AG04449 (cell line): ENCODE measurements around the gene MMP14.

Source experiments
- CTCF ChIA-PET: fragments of 350-600 bp; formaldehyde crosslinking; extraction: SDS; loops from one replicate; lab custom pipeline; 2021; ENCODE audit warnings: antibody characterized with exemption; lab: Yijun Ruan, JAX
- POLR2A ChIA-PET: fragments of 400-600, 350-600 bp; formaldehyde crosslinking; extraction: SDS; loops from one replicate; lab custom pipeline; 2020; ENCODE audit warnings: antibody characterized with exemption, inconsistent platforms; lab: Yijun Ruan, JAX
- DNase-seq: peaks from one replicate; pipeline ENCODE4 v3.0.0-alpha.2; 2010; ENCODE audit warnings: low read depth, low spot score
- H3K4me3 ChIP-seq: 2 replicates; pipeline ENCODE4 v1.5.1; 2011; ENCODE audit warnings: low read depth, mild to moderate bottlenecking, control low read depth, low read length
- TF ChIP-seq, protein P1 (sequence below): IDR thresholded peaks from one replicate; pipeline ENCODE4 v1.5.1; 2011; ENCODE audit warnings: mild to moderate bottlenecking, moderate library complexity, low read length, control low read depth, inconsistent platforms; ENCODE audit not compliant: insufficient read depth; ENCODE audit errors: missing control alignments

Gene MMP14

DNA sequence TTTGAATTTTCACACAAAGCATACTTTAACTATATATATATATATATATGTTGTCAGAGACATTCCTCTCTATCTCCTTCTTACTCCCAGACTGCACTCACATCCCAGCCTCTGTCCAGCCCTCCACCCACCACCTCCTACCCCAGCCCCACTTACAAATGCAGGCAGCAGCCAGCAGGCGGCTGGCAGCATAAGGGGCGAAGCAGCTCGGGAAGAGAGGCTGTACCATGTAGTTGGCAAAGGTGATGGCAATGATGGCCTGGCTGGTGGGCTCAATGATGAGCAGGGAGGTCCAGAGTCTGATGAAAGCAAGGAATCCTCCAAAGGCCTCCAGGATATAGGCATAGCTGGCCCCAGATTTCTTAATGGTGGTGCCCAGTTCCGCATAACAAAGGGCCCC, 23.6 kb upstream of the MMP14 start:
- CTCF ChIA-PET, result interaction anchor here (1.3 to 2.5 kb wide), 3 partner anchors 155 to 256 kb away, joined by 4 to 9 read pairs (median 9); no protein-coding TSS in a partner anchor
- POLR2A ChIA-PET, result no interaction called here
- TF ChIP-seq, protein P1, sequence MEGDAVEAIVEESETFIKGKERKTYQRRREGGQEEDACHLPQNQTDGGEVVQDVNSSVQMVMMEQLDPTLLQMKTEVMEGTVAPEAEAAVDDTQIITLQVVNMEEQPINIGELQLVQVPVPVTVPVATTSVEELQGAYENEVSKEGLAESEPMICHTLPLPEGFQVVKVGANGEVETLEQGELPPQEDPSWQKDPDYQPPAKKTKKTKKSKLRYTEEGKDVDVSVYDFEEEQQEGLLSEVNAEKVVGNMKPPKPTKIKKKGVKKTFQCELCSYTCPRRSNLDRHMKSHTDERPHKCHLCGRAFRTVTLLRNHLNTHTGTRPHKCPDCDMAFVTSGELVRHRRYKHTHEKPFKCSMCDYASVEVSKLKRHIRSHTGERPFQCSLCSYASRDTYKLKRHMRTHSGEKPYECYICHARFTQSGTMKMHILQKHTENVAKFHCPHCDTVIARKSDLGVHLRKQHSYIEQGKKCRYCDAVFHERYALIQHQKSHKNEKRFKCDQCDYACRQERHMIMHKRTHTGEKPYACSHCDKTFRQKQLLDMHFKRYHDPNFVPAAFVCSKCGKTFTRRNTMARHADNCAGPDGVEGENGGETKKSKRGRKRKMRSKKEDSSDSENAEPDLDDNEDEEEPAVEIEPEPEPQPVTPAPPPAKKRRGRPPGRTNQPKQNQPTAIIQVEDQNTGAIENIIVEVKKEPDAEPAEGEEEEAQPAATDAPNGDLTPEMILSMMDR, result no peak
- DNase-seq, result no peak
- H3K4me3 ChIP-seq, result no peak overlapping the region

DNA sequence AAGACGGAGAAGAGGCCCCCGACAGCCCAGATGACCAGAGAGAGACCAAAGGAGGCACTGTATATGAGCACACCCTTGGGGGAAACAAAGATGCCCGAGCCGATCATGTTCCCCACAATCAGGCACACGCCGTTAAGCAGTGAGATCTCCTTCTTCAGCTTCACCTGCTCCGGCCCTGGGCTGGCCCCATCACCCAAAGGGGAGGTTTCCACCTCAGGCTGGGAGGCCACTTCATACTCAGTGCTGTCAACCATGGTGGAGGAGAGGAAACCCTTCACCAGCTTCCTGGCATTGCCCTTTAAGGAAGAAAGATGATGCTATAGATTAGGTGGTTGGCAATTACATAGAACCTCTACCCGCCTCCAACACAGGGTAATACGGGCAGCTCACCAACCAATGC, 23.2 kb upstream of the MMP14 start:
- POLR2A ChIA-PET, result interaction anchor here (0.6 kb wide), 1 partner anchor 14 kb away, joined by 3 read pairs; no protein-coding TSS in a partner anchor
- DNase-seq, result no peak
- H3K4me3 ChIP-seq, result no peak overlapping the region
- TF ChIP-seq, protein P1, result no peak
- CTCF ChIA-PET, result interaction anchor here (1.3 to 2.5 kb wide), 3 partner anchors 155 to 257 kb away, joined by 4 to 9 read pairs (median 9); no protein-coding TSS in a partner anchor

DNA sequence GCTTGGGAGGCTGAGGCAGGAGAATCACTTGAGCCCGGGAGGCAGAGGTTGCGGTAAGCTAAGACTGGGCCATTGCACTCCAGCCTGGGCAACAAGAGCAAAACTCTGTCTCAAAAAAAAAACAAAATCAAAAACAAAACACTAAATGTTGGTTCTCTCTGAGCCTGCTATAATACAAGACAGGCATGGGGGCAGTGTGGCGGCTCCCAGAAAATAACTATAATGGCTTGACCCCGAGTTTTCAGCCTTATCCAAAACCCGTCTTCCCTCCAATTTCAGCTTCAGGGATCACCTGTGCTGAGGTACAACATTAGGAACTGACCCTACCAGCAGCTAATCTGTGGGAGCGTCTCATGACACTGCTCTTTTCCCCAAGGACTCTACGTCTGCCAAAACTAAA, 22.0 kb upstream of the MMP14 start:
- no peak for DNase-seq
- ChIA-PET POLR2A (no interaction called here), CTCF (interaction anchor here (0.7 to 2.2 kb wide), 4 partner anchors 8 to 258 kb away, joined by 3 to 8 read pairs (median 4); no protein-coding TSS in a partner anchor)
- H3K4me3 ChIP-seq, result no peak overlapping the region
- TF ChIP-seq, protein P1, result no peak

DNA sequence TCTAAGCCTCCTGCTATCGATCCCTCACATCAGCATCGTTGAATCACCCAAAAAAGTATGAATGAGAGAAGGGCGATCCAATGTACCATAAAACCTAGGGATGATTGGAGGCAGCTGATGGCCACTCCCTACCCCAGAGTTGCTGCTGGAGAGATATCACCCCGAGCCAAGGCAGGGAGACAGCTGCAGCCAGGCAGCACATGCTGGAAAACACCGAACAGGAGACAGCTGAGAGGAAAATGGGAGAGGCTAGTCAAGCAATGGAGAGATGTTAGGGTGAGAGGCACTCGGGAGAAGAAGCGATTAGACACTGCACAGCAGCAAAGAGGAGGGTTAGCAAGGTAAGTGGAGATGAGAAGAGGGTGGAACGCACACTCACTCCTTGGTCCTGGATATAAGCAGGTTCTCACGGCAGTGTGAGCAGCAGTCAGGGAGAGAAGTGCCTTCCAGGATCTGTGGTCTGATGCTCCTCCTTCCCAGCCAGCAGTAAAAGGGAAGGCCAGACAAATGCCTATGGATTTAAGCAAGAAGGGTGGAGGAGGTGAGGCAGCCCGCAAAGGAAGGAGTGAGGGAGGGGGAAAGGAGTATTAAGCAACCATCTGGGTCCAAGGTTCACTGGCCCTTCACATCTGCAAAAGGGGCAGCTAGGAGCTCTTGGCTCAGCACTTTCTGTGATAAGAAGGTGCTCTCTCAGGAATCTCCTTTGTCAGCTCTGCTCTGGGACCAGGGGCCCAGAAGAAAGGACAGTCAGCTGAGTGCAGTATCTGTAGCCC, 21.3 kb upstream of the MMP14 start, which contains the start of gene SLC7A7:
Gene SLC7A7 (minus strand): TSS at position 495 of the 773 bp plus-strand sequence. CDS start 2,037 bp downstream, outside the sequence.
- ChIA-PET POLR2A (no interaction called here), CTCF (interaction anchor here (0.7 to 10.1 kb wide), 6 partner anchors 8 to 258 kb away, joined by 3 to 256 read pairs (median 6); no protein-coding TSS in a partner anchor)
- DNase-seq, result no peak
- peak within 1 kb of the TSS; percentile 6; the same call in 1 of the 2 replicates for H3K4me3 ChIP-seq
- TF ChIP-seq, protein P1, result no peak

DNA sequence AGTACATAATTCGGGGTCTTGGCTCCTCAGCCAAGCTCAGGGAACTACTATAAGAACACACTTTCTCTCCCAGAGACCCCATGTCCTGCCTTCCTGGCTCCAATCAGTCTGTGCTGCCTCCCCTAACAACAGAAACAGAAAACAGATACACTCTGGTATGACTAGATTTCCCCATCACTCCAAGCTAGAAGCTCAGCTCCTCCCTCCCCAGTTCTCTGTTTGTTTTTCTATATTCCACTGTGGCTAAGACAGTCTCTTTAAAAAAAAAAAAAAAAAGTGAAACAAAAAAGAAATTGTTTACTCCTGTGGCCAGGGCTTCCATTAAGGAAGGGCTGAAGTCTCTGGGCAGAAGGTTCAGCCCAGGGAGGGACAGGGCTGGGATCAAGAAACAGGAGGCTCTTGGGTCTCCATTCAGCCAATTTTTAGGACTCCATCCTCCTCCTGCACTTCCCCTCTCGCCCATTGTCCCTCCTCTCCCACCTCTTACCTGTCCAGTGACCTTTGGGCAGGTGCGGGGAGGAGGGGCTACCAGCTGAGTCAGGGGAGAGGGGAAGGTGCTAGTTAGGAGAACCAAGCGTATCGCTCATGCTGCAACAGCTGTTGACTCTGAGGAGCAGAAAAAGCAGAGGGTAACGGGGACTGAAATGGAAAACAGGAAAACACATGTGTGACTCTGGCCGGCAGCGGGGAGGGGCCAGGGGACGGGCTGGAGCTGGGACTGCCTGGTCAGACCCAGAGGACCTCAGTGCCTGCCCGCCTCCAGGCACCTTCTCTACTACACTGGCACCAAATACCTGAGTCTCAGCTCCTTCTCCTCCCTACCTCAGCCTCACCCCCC, 17.0 kb upstream of the MMP14 start:
- H3K4me3 ChIP-seq, result peak overlapping the region; percentile 42
- ChIA-PET POLR2A (interaction anchor here (0.6 to 0.9 kb wide), 3 partner anchors 16 to 297 kb away, joined by 3 to 4 read pairs (median 3); no protein-coding TSS in a partner anchor), CTCF (interaction anchor here (0.6 to 10.1 kb wide), 20 partner anchors 10 to 263 kb away, joined by 3 to 256 read pairs (median 4); partner anchors contain the start of gene MMP14)
- DNase-seq, result no peak
- TF ChIP-seq, protein P1, result no peak
